ENCODE results near the gene NXPH1.

The NXPH1 gene

GRCh38 chr7:8500286-8500685, 66.9 kb downstream of the NXPH1 start:
- TF ChIP-seq FOXM1 (IDR thresholded peaks at IDR 0.05; ENCODE audit: borderline replicate concordance, low read depth), result no peak

GRCh38 chr7:8507566-8507965, 74.2 kb downstream of the NXPH1 start:
- TF ChIP-seq NFIC (IDR thresholded peaks at IDR 0.05) (no peak), REST (IDR thresholded peaks at IDR 0.05; ENCODE audit: low read depth) (no peak), RAD21 (IDR thresholded peaks at IDR 0.05; ENCODE audit: low read depth) (no peak), EP300 (IDR thresholded peaks at IDR 0.05; ENCODE audit: borderline replicate concordance) (no peak), TEAD4 (IDR thresholded peaks at IDR 0.05) (no peak), TCF12 (IDR thresholded peaks at IDR 0.05; ENCODE audit: low read depth) (no peak), EGR1 (IDR thresholded peaks at IDR 0.05) (no peak)

- TF ChIP-seq REST (IDR thresholded peaks at IDR 0.05; ENCODE audit: low read depth), result no peak
- no peak for TF ChIP-seq CEBPB (IDR thresholded peaks at IDR 0.05)
- TF ChIP-seq FOXM1 (IDR thresholded peaks at IDR 0.05; ENCODE audit: borderline replicate concordance, low read depth), result no peak
- TF ChIP-seq CREB1 (IDR thresholded peaks at IDR 0.05; ENCODE audit: low read depth), result no peak
- TF ChIP-seq USF1 (IDR thresholded peaks at IDR 0.05), result no peak
Observed at GRCh38 chr7:8509621-8510020, 76.2 kb downstream of the NXPH1 start.

- no peak for TF ChIP-seq TEAD4 (IDR thresholded peaks at IDR 0.05)
- no peak for TF ChIP-seq TAF1 (IDR thresholded peaks at IDR 0.05; ENCODE audit: low read depth)
- TF ChIP-seq FOXM1 (IDR thresholded peaks at IDR 0.05; ENCODE audit: borderline replicate concordance, low read depth), result no peak
Observed at GRCh38 chr7:8511855-8512254, 78.4 kb downstream of the NXPH1 start.

- TF ChIP-seq USF1 (IDR thresholded peaks at IDR 0.05) (no peak), CEBPB (IDR thresholded peaks at IDR 0.05) (no peak), TCF12 (IDR thresholded peaks at IDR 0.05; ENCODE audit: low read depth) (no peak), TEAD4 (IDR thresholded peaks at IDR 0.05) (no peak), EP300 (IDR thresholded peaks at IDR 0.05; ENCODE audit: borderline replicate concordance) (no peak), RAD21 (IDR thresholded peaks at IDR 0.05; ENCODE audit: low read depth) (no peak), REST (IDR thresholded peaks at IDR 0.05; ENCODE audit: low read depth) (no peak), EGR1 (IDR thresholded peaks at IDR 0.05) (no peak), MAX (IDR thresholded peaks at IDR 0.05) (no peak), NFIC (IDR thresholded peaks at IDR 0.05) (no peak), TAF1 (IDR thresholded peaks at IDR 0.05; ENCODE audit: low read depth) (no peak), CREB1 (IDR thresholded peaks at IDR 0.05; ENCODE audit: low read depth) (no peak), ZBTB7A (IDR thresholded peaks at IDR 0.05; ENCODE audit: low read depth) (no peak), YY1 (IDR thresholded peaks at IDR 0.05; ENCODE audit: low read depth) (no peak), FOXM1 (IDR thresholded peaks at IDR 0.05; ENCODE audit: borderline replicate concordance, low read depth) (no peak)
Observed at GRCh38 chr7:8514781-8515519, 81.5 kb downstream of the NXPH1 start.
